GM20000 (cell line): Measurements from ENCODE around the gene PTPN22.

Experiments used
- DNase-seq: peaks from one replicate; pipeline ENCODE4 v3.0.0; 2012; ENCODE audit warnings: low spot score
- CTCF ChIP-seq: IDR thresholded peaks from 2 replicates; pipeline ENCODE4 v1.5.1; 2012; ENCODE audit warnings: mild to moderate bottlenecking, control low read depth; ENCODE audit errors: extremely low read depth, missing control alignments

Gene PTPN22

GRCh38 chr1:113783254-113784103 is 88.0 kb downstream of the PTPN22 start:
- peak; percentile 18 for DNase-seq
- TF ChIP-seq CTCF: no peak

GRCh38 chr1:113782406-113782805 is 89.1 kb downstream of the PTPN22 start:
- no peak for DNase-seq
- no peak for TF ChIP-seq CTCF

GRCh38 chr1:113780374-113781146 is 91.0 kb downstream of the PTPN22 start:
- peak; percentile 16 for DNase-seq
- TF ChIP-seq CTCF: no peak

- no peak for DNase-seq
- no peak for TF ChIP-seq CTCF
Observed at GRCh38 chr1:113779542-113779941, 92.0 kb downstream of the PTPN22 start.

- no peak for TF ChIP-seq CTCF
- no peak for DNase-seq
Observed at GRCh38 chr1:113777561-113777960, 94.0 kb downstream of the PTPN22 start.

GRCh38 chr1:113770031-113770430 is 101.5 kb downstream of the PTPN22 start:
- no peak for DNase-seq
- TF ChIP-seq CTCF: no peak

GRCh38 chr1:113769601-113769970 is 101.9 kb downstream of the PTPN22 start:
- TF ChIP-seq CTCF: no peak
- no peak for DNase-seq
